BJ (cell line): ENCODE data around the gene FAAP100. TPM values are rescaled to one million over a fixed set of nuclear protein-coding genes. Genes with fewer than 3 reads are reported as not detected.

Experiments used
- CTCF ChIA-PET: fragments of 350-600 bp; formaldehyde crosslinking; extraction: SDS; loops from one replicate; lab custom pipeline; 2021; ENCODE audit warnings: antibody characterized with exemption, inconsistent platforms; lab: Yijun Ruan, JAX
- POLR2A ChIA-PET: fragments of 300-600 bp; sonication (Branson Sonifier 250); formaldehyde crosslinking; extraction: SDS; loops from one replicate; lab custom pipeline; 2021; ENCODE audit warnings: antibody characterized with exemption; lab: Charles Lee
- DNase-seq: peaks from one replicate; pipeline ENCODE4 v3.0.0-alpha.2; 2011; ENCODE audit warnings: low read depth
- H3K27me3 ChIP-seq: 2 replicates; pipeline ENCODE4 v1.6.0; 2011; ENCODE audit warnings: low read length; ENCODE audit not compliant: control insufficient read depth, insufficient read depth
- H3K36me3 ChIP-seq: 2 replicates; pipeline ENCODE4 v1.5.1; 2011; ENCODE audit warnings: low read length; ENCODE audit not compliant: control insufficient read depth, insufficient read depth
- H3K4me3 ChIP-seq: 2 replicates; pipeline ENCODE4 v1.5.1; 2011; ENCODE audit warnings: low read depth, mild to moderate bottlenecking, control low read depth, low read length
- CTCF ChIP-seq: IDR thresholded peaks from 2 replicates; pipeline ENCODE4 v1.5.1; 2011; ENCODE audit warnings: low read depth, mild to moderate bottlenecking, control low read depth, inconsistent platforms, low read length, moderate library complexity; ENCODE audit not compliant: insufficient read depth
- polyA plus RNA-seq: library from polyadenylated mRNA; depleted of rRNA; stranded (reverse); fragments of >200 nt; gene quantifications from 2 replicates; pipeline ENCODE4 v1.2.3, GENCODE V29; 2011

Gene FAAP100
- polyA plus RNA-seq, 1 experiment = 11.2 TPM

GRCh38 chr17:81515530-81516041 is 36.6 kb downstream of the FAAP100 start:
- no peak for DNase-seq
- Histone ChIP-seq H3K27me3 (no peaks in the 10 kb centered on the region), H3K4me3 (peak overlapping the region; percentile 89), H3K36me3 (peaks cover 20% of the 10 kb centered on the region)
- POLR2A ChIA-PET = interaction anchor here (1.2 kb wide), 1 partner anchor 151 kb away, joined by 3 read pairs; the partner anchor contains the start of gene CCDC137
- TF ChIP-seq CTCF = no peak
- CTCF ChIA-PET = interaction anchor here (0.9 to 1.1 kb wide), 2 partner anchors 85 to 86 kb away, joined by 5 to 6 read pairs; no protein-coding TSS in a partner anchor

- DNase-seq = peak; percentile 32
- CTCF ChIA-PET = interaction anchor here (0.9 kb wide), 1 partner anchor 87 kb away, joined by 6 read pairs; no protein-coding TSS in a partner anchor
- TF ChIP-seq CTCF = no peak
- POLR2A ChIA-PET = interaction anchor here (1.2 to 1.5 kb wide), 2 partner anchors 52 to 152 kb away, joined by 3 to 4 read pairs; partner anchors contain the start of gene CCDC137
- Histone ChIP-seq H3K4me3 (peak overlapping the region; percentile 89), H3K27me3 (no peaks in the 10 kb centered on the region), H3K36me3 (peaks cover 26% of the 10 kb centered on the region)
These were observed 37.2 kb downstream of the FAAP100 start for GRCh38 chr17:81514739-81515529.

- Histone ChIP-seq H3K4me3 (peak overlapping the region; percentile 55), H3K27me3 (no peaks in the 10 kb centered on the region), H3K36me3 (peaks cover 29% of the 10 kb centered on the region)
- CTCF ChIA-PET = no interaction called here
- POLR2A ChIA-PET = interaction anchor here (1.5 kb wide), 1 partner anchor 52 kb away, joined by 4 read pairs; no protein-coding TSS in a partner anchor
- DNase-seq = no peak
- TF ChIP-seq CTCF = no peak
These were observed 37.7 kb downstream of the FAAP100 start for GRCh38 chr17:81514489-81514738.

GRCh38 chr17:81513753-81514488 is 38.2 kb downstream of the FAAP100 start:
- ChIA-PET POLR2A (interaction anchor here (1.5 kb wide), 1 partner anchor 53 kb away, joined by 4 read pairs; no protein-coding TSS in a partner anchor), CTCF (no interaction called here)
- Histone ChIP-seq H3K4me3 (peak overlapping the region; percentile 55), H3K27me3 (no peaks in the 10 kb centered on the region), H3K36me3 (peaks cover 33% of the 10 kb centered on the region)
- TF ChIP-seq CTCF = no peak
- no peak for DNase-seq

GRCh38 chr17:81513372-81513752 is 38.8 kb downstream of the FAAP100 start:
- peaks cover 34% of the 10 kb centered on the region for H3K36me3 ChIP-seq
- CTCF ChIA-PET = no interaction called here
- POLR2A ChIA-PET = no interaction called here
- H3K4me3 ChIP-seq = peak overlapping the region; percentile 55
- no peak for TF ChIP-seq CTCF
- no peaks in the 10 kb centered on the region for H3K27me3 ChIP-seq
- no peak for DNase-seq
